GM18505 (cell line): ENCODE measurements around the gene MLH3.
"Not testable (repeated sequence)": the region's sequence is repeated elsewhere in the genome, so short reads cannot be mapped to it uniquely, and the experiment has no call there.

ENCODE experiments used
- ATAC-seq: cut with Tn5 transposase; IDR thresholded peaks from one replicate; pipeline ENCODE4 v1.9.1; 2021; ENCODE audit not compliant: unreplicated experiment
- POLR2A ChIP-seq: IDR thresholded peaks from 4 replicates; pipeline ENCODE4 v1.6.1; 2011; ENCODE audit warnings: borderline replicate concordance; ENCODE audit not compliant: insufficient read depth, insufficient read length; ENCODE audit errors: extremely low read depth

Gene MLH3

DNA sequence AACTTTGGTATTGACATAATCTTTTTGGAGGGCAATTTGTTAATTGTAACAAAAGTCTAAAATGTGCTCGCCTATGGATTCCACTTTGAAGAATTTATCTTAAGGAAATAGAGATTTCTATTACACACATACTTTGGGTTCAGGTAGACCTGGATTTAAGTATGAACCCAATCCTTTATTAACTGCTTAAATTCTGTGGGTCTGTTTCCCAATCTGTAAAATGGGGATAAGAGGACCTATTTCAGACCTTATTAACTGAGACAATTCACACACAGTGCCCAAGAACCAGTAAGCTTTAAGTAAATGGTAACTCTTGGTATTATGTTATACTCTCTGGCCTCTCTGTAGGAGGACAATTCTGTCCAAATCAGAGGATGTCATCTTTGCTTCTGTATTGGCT lies 49.4 kb downstream of the MLH3 start:
- no peak for ATAC-seq
- no peak for TF ChIP-seq POLR2A

DNA sequence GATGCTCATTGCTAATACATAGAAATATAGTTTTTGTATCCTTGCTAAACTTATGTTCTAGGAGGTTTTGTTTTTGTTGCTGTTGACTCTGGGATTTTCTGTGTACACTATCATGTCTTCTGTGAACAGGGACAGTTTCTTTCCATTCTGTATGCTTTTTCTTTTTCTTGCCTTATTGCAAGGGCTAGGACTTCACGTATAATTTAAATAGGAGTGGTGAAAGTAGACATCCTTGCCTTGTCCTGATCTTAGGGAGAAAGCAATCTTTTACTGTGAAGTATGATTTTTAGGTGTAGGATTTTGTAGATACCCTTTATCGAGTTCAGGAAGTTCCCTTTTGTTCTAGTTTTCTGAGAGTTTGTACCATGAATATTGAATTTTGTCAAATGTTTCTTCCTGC lies 50.0 kb downstream of the MLH3 start:
- ATAC-seq = no peak
- TF ChIP-seq POLR2A = no peak

DNA sequence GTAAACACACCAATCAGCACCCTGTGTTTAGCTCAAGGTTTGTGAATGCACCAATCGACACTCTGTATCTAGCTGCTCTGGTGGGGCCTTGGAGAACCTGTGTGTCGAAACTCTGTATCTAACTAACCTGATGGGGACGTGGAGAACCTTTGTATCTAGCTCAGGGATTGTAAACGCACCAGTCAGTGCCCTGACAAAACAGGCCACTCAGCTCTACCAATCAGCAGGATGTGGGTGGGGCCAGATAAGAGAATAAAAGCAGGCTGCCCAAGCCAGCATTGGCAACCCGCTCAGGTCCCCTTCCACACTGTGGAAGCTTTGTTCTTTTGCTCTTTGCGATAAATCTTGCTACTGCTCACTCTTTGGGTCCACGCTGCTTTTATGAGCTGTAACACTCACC lies 55.5 kb downstream of the MLH3 start:
- ATAC-seq = not testable (repeated sequence)

DNA sequence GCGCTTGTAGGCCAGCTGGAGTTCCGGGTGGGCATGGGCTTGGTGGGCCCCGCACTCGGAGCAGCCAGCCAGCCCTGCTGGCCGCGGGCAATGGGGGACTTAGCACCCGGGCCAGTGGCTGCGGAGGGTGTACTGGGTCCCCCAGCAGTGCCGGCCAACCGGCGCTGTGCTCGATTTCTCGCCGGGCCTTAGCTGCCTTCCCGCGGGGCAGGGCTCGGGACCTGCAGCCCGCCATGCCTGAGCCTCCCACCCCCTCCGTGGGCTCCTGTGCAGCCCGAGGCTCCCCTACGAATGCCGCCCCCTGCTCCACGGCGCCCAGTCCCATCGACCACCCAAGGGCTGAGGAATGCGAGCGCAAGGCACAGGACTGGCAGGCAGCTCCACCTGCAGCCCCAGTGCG lies 57.1 kb downstream of the MLH3 start:
- not testable (repeated sequence) for ATAC-seq

DNA sequence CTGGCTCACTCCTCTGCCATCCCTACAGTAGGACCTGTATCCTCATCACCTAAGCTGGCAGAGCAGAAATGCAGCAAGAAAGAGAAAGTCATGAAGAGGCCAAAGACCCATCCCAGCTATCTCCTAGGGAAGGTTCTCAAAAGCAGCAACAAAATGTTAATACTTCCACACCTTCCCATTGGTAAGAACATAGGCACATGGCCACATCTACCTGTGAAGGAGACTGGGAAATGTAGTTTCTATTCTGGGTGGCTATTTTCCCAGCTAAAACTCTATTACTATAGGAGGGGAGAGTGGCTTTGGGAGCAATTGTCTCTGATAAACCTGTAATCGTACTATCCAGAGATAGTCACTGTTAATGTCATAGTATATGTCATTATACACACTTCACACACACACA lies 62.3 kb downstream of the MLH3 start:
- no peak for TF ChIP-seq POLR2A
- ATAC-seq = no peak

DNA sequence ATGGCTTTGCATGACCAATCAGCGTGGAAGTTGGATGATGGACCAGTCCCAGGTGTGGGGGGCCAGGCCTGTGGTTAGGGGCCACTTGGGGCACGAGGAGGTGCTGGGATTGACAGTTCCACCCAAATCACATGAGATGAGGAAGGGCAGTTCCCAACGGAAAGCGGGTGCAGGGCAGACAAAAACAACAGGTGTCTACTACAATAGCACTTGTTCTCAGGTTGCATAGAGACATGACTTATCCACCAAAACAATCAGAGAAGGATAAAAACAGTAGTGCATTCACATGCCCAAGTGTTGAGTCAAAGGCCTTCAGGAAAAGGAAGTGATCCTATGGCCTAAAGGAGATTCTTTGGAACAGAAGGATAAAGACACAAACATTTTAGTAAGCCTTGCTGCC lies 63.1 kb downstream of the MLH3 start:
- no peak for TF ChIP-seq POLR2A
- no peak for ATAC-seq

DNA sequence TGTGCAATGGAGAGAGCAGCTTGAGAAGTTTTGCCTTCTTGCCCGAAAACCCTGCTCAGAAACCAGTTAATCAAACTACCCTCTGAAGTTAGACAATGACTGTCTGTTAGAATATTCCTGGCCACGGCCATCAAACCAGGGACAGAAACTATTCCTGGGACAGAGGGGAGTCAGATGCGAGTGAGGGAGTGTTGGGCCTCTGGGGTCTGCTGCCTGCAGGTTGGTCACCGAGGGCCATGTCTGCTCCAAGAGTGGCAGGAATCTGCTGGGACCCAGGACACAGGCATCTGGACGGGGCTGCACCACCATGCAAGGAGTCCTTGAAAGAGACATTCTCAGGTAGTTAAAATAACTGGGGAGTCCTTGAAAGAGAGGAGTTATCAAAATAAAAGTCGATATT lies 65.5 kb downstream of the MLH3 start:
- no peak for ATAC-seq
- TF ChIP-seq POLR2A = no peak

DNA sequence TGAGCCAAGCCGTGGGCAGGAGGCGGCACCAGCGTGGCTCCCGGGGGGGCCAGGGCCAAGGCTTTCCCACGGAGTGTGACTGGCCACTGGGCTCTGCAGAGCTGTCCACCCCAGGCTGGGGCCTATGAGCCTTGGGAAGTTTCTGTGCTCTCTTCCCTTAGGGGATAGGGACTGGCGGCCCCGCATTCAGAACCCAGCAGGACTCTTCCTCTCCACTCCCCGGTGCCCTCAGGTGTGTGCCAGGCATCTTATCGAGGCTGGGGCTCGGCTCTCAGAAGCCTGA lies 66.3 kb downstream of the MLH3 start:
- no peak for ATAC-seq
- no peak for TF ChIP-seq POLR2A

DNA sequence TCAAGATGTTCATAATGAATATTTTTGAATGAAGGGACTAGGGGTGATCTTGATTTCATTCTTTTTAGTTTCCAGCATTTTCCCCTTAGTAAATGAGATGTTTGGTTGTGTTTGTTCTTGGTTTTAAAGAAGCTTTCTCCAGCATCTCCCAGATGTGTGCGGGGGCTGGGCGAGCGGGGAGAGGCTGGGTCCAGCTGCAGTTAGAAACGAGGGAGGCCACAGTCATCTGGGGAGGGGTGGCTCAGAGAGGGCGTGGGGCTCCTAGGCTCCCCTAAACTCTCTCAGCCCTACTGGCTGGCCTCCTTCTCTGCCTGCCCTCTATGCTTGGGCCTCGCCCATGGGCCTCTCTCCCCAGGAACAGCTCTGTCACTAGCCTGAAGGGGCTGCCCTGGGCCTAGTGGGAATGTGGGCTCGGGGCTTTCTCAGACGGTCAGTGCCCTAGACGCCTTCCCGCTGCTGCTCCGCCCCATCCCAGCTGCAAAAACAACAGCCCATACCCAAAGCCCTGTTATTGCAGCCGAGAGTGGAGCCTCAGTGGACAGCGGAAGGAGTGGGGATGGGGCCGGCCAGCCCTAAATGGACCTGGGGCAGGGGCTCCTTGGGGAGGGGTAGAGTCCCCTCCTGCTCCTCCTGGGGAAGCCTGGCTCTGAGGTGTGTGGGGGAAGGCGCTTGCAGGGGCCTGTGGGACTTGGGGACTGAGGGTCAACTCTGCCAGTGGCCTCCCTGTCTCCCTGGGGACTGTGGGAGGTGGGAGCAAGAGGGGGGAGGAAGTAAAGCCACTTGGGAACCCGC lies 66.8 kb downstream of the MLH3 start:
- TF ChIP-seq POLR2A = no peak
- no peak for ATAC-seq

DNA sequence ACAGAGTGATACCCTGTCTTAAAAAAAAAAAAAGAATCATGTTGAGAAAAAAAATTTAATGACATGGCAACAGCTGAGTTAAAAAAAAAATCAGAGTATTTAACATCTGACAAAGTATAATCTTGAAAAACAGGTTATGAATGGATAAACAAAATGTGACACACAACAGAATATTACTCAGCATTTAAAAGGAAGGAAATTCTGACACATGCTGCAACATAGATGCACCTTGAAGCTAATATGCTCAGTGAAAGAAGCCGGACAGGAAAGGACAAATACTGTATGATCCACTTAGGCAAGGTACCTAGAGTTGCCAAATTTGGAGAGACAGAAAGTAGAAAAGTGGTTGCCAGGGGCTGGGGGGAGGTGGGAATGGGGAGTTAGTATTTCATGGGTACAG lies 67.9 kb downstream of the MLH3 start:
- ATAC-seq = no peak
- no peak for TF ChIP-seq POLR2A

DNA sequence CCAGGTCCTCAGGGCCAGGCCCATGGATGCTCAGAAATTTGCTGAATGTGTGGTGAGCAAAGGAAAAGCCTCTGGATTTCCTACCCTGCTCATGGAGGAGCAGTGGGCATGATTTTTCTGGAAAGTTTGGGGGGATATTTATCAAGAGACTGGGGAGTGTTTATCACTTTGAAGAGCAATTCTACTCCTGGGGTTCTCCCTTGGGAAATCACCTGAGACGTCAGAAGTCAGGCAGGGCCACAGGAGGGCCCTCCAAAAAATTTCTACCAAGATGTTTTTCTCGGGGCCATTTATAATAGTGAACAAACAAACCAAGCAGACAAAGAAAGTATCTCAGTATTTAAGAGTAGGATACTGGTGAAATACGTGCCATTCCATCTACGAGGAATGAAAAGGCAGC lies 68.6 kb downstream of the MLH3 start:
- TF ChIP-seq POLR2A = no peak
- ATAC-seq = no peak

DNA sequence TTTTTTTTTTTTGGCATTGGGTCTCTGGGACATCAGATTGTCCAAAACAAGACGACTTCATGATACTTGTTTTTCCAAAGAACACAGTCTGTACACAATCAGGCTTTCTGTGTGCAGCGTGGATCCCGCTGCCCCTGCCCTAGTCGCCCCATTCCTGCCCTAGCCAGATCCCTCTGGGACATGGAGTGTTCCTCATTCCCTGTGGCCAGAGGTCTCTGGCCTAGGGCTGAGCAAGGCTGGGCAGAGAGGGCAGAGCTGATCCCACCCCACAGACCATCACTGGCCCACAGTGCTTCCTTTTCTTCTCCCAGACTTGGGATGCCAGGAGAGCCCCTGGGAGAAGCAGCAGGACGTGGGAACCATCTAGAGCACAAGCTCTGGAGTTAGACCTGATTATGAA lies 69.4 kb downstream of the MLH3 start:
- no peak for TF ChIP-seq POLR2A
- ATAC-seq = no peak

DNA sequence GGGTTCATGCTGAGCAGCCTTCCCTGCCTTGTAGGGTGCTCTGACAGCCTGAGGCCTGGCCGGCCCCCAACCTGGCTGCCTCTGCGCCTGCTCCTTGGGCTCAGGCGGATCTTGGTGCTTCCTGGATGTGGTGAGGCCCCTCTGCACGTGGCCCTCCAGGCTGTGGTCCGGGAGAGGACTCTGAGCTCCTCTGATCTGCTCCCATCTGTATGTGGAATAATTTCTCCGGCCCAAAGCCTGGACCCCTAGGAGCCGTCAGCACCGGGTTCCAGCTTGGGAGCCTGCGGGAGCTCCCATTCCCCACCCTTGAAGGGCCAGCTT lies 69.8 kb downstream of the MLH3 start:
- no peak for TF ChIP-seq POLR2A

DNA sequence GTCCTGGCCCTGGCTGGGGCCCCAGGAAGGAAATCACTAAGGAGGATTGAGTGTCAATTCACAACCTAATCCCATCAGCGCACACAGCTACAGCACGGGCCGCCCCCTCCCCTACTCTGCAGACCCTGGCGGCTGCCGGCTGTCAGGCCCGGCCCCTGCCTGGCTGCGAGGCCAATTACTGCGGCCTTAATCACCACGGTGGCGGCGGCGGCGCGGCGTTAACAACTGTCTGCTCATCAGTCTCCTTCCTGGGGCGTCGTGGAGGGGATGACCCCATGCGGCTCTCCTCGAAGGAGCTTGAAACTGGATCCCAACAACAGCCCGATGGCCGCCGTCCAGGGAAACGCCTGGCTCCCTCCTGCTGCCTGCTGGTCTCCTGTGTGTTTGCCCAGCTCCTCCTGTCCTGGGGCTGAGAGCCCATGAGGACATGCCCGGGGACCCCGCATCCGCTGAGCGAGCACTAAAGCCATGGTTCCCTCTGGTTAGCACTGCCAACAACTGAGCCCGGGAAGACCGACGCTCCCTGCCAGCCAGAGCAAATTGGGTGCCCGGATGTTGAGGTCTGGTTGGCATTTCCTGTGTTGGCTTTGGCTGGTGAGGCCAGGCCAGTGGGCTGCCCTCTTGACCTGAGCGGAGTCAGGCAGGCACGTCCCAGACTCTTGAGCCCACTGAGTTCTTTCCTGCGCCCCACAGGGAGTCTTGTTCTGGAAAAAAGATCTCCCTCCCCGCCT lies 70.4 kb downstream of the MLH3 start:
- no peak for TF ChIP-seq POLR2A
- no peak for ATAC-seq

More for the DNA sequence above, 69.8 kb downstream of the MLH3 start:
- no peak for ATAC-seq

DNA sequence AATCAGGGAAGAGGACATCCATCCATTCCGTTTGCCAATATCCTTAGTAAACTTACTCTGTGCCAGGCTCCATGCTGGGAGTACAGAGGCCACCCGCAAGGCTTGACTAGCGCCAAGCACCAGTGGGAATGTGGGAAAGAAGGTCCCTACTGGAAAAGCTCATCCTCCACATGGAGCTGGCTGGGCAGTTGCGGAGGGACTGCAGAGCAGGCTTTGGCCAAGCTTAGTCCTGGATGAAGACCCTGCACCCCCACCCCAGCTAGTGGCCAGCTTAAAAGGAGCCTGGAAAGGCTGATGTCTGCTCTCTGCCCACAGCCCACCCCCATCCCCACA lies 70.9 kb downstream of the MLH3 start:
- ATAC-seq = no peak
- no peak for TF ChIP-seq POLR2A
